IMR-90 (cell line): ENCODE results near the gene OR5AS1. TPM values are rescaled to one million over a fixed set of nuclear protein-coding genes. Genes with fewer than 3 reads are reported as not detected.

Experiments used
- ATAC-seq: fragments of 200-7000 bp; cut with Tn5 transposase; 2 replicates; pipeline ENCODE4 v1.9.1; 2020; ENCODE audit warnings: low read depth, mild to moderate bottlenecking, moderate library complexity
- BruUV-seq: library from RNA; stranded (reverse); fragments of 400-500 nt; replicated peaks from 2 replicates; lab custom pipeline; 2021; lab: Mats Ljungman, UMichigan
- CTCF ChIA-PET: fragments of 300-600 bp; formaldehyde crosslinking; extraction: SDS; loops from one replicate; lab custom pipeline; 2021; ENCODE audit warnings: antibody characterized with exemption; lab: Yijun Ruan, JAX
- POLR2A ChIA-PET: fragments of 300-600 bp; sonication (Branson Sonifier 250); formaldehyde crosslinking; loops from one replicate; lab custom pipeline; 2022; ENCODE audit warnings: antibody characterized with exemption; ENCODE audit not compliant: unreplicated experiment; lab: Charles Lee
- DNase-seq: peaks from one replicate; pipeline ENCODE4 v3.0.0; 2013
- H2AFZ ChIP-seq: replicated peaks from 2 replicates; pipeline ENCODE3; 2013; ENCODE audit warnings: low read length, mild to moderate bottlenecking; ENCODE audit not compliant: poor library complexity
- H2AK5ac ChIP-seq: 2 replicates; pipeline ENCODE4 v1.6.1; 2013; ENCODE audit warnings: low read depth, low read length, inconsistent platforms
- H2AK9ac ChIP-seq: replicated peaks from 2 replicates; pipeline ENCODE3; 2013; ENCODE audit warnings: mild to moderate bottlenecking, low read depth, low read length, moderate library complexity; ENCODE audit not compliant: poor library complexity
- H2BK120ac ChIP-seq: 2 replicates; pipeline ENCODE4 v1.6.1; 2013; ENCODE audit warnings: low read depth, low read length, inconsistent platforms
- H2BK15ac ChIP-seq: 3 replicates; pipeline ENCODE4 v1.6.1; 2013; ENCODE audit warnings: low read depth, low read length, inconsistent platforms
- H2BK20ac ChIP-seq: 2 replicates; pipeline ENCODE4 v1.6.1; 2013; ENCODE audit warnings: low read depth, mild to moderate bottlenecking, inconsistent platforms, low read length, moderate library complexity
- H2BK5ac ChIP-seq: 2 replicates; pipeline ENCODE4 v1.6.1; 2013; ENCODE audit warnings: mild to moderate bottlenecking, low read depth, low read length, inconsistent platforms; ENCODE audit not compliant: poor library complexity, severe bottlenecking
- H3K14ac ChIP-seq: replicated peaks from 2 replicates; pipeline ENCODE4 v1.6.1; 2013; ENCODE audit warnings: low read depth, low read length, inconsistent platforms
- H3K18ac ChIP-seq: 2 replicates; pipeline ENCODE4 v1.6.1; 2013; ENCODE audit warnings: low read depth, low read length, control low read depth
- H3K23ac ChIP-seq: 2 replicates; pipeline ENCODE4 v1.6.1; 2013; ENCODE audit warnings: low read depth, low read length, inconsistent platforms
- H3K27ac ChIP-seq: 2 replicates; pipeline ENCODE4 v1.5.1; 2013; ENCODE audit warnings: mild to moderate bottlenecking, control low read depth, low read length; ENCODE audit not compliant: insufficient read depth
- H3K27me3 ChIP-seq: 2 replicates; pipeline ENCODE4 v1.6.1; 2013; ENCODE audit warnings: low read length; ENCODE audit not compliant: control insufficient read depth, insufficient read depth
- H3K36me3 ChIP-seq: 2 replicates; pipeline ENCODE4 v1.6.1; 2013; ENCODE audit warnings: low read length, mixed read lengths; ENCODE audit not compliant: control insufficient read depth, insufficient read depth
- H3K4ac ChIP-seq: 2 replicates; pipeline ENCODE4 v1.6.1; 2013; ENCODE audit warnings: low read depth, low read length, inconsistent platforms
- H3K4me1 ChIP-seq: 2 replicates; pipeline ENCODE4 v1.6.1; 2013; ENCODE audit warnings: low read length, mixed read lengths; ENCODE audit not compliant: control insufficient read depth, insufficient read depth
- H3K4me2 ChIP-seq: 2 replicates; pipeline ENCODE4 v1.6.1; 2013; ENCODE audit warnings: low read depth, mild to moderate bottlenecking, control low read depth, low read length, moderate library complexity
- H3K4me3 ChIP-seq: 2 replicates; pipeline ENCODE4 v1.5.1; 2013; ENCODE audit warnings: low read depth, mild to moderate bottlenecking, control low read depth, low read length, moderate library complexity; ENCODE audit not compliant: insufficient read depth
- H3K56ac ChIP-seq: 2 replicates; pipeline ENCODE4 v1.6.1; 2013; ENCODE audit warnings: low read length, inconsistent platforms; ENCODE audit not compliant: insufficient read depth; ENCODE audit errors: extremely low read depth
- H3K79me1 ChIP-seq, 2 experiments: 2 replicates each; pipeline ENCODE4 v1.6.1; 2013; ENCODE audit warnings: low read length in 2 of 2, inconsistent platforms in 1 of 2, low read depth in 1 of 2
- H3K9ac ChIP-seq: 2 replicates; pipeline ENCODE4 v1.6.1; 2013; ENCODE audit warnings: low read depth, low read length, control low read depth
- H3K9me1 ChIP-seq: 2 replicates; pipeline ENCODE4 v1.6.1; 2013; ENCODE audit warnings: low read length, inconsistent platforms; ENCODE audit not compliant: insufficient read depth
- H3K9me3 ChIP-seq: 2 replicates; pipeline ENCODE4 v1.6.1; 2013; ENCODE audit warnings: low read length; ENCODE audit not compliant: control insufficient read depth, insufficient read depth
- H4K20me1 ChIP-seq: 2 replicates; pipeline ENCODE4 v1.6.1; 2013; ENCODE audit warnings: low read length, inconsistent platforms; ENCODE audit not compliant: insufficient read depth
- H4K5ac ChIP-seq: 2 replicates; pipeline ENCODE4 v1.6.1; 2013; ENCODE audit warnings: mild to moderate bottlenecking, low read depth, low read length, control low read depth
- H4K8ac ChIP-seq, 2 experiments: 2 replicates each; pipeline ENCODE4 v1.6.1; 2013; ENCODE audit warnings: low read depth in 2 of 2, low read length in 2 of 2, control low read depth in 1 of 2, inconsistent platforms in 1 of 2
- H4K91ac ChIP-seq: 2 replicates; pipeline ENCODE4 v1.6.1; 2013; ENCODE audit warnings: low read depth, low read length, inconsistent platforms; ENCODE audit not compliant: insufficient read depth
- BHLHE40 ChIP-seq: fragments of 150-350 bp; IDR thresholded peaks from 2 replicates; pipeline ENCODE4 v1.6.1; 2016; ENCODE audit warnings: mild to moderate bottlenecking, low read depth, low read length
- CEBPB ChIP-seq: IDR thresholded peaks from 2 replicates; pipeline ENCODE4 v1.6.1; 2012; ENCODE audit warnings: low read depth, low read length, improper control_type of control experiment
- CHD1 ChIP-seq: IDR thresholded peaks from 2 replicates; pipeline ENCODE4 v1.6.1; 2012; ENCODE audit warnings: low read depth, low read length, improper control_type of control experiment
- CTCF ChIP-seq: conservative IDR thresholded peaks from 2 replicates; pipeline ENCODE4 v1.5.1; 2012; ENCODE audit warnings: mild to moderate bottlenecking, low read depth, low read length, improper control_type of control experiment
- FOS ChIP-seq: fragments of 150-350 bp; IDR thresholded peaks from 2 replicates; pipeline ENCODE4 v1.6.1; 2016; ENCODE audit warnings: low read depth, low read length
- MAFK ChIP-seq: IDR thresholded peaks from 2 replicates; pipeline ENCODE4 v1.6.1; 2012; ENCODE audit warnings: low read depth, low read length, improper control_type of control experiment
- MAZ ChIP-seq: IDR thresholded peaks from 2 replicates; pipeline ENCODE4 v1.6.1; 2012; ENCODE audit warnings: low read depth, mild to moderate bottlenecking, low read length, improper control_type of control experiment, moderate library complexity, borderline replicate concordance
- MXI1 ChIP-seq: IDR thresholded peaks from 2 replicates; pipeline ENCODE4 v1.6.1; 2012; ENCODE audit warnings: low read depth, mild to moderate bottlenecking, low read length, moderate library complexity, borderline replicate concordance
- NFE2L2 ChIP-seq: fragments of 150-350 bp; IDR thresholded peaks from 2 replicates; pipeline ENCODE4 v1.6.1; 2016; ENCODE audit warnings: low read depth, mild to moderate bottlenecking, low read length
- POLR2A ChIP-seq: IDR thresholded peaks from 2 replicates; pipeline ENCODE4 v1.6.1; 2012; ENCODE audit warnings: mild to moderate bottlenecking, low read depth, low read length
- RAD21 ChIP-seq: IDR thresholded peaks from 2 replicates; pipeline ENCODE4 v1.6.1; 2012; ENCODE audit warnings: low read length, improper control_type of control experiment
- RCOR1 ChIP-seq: IDR thresholded peaks from 2 replicates; pipeline ENCODE4 v1.6.1; 2012; ENCODE audit warnings: mild to moderate bottlenecking, low read length, improper control_type of control experiment; ENCODE audit not compliant: insufficient replicate concordance
- RFX5 ChIP-seq: IDR thresholded peaks from 2 replicates; pipeline ENCODE4 v1.8.0; 2012; ENCODE audit warnings: low read depth, mild to moderate bottlenecking, low read length, moderate library complexity
- SMC3 ChIP-seq: fragments of 150-350 bp; IDR thresholded peaks from 2 replicates; pipeline ENCODE4 v1.6.1; 2016; ENCODE audit warnings: low read depth, mild to moderate bottlenecking, antibody characterized with exemption, low read length, moderate library complexity
- USF2 ChIP-seq: fragments of 150-350 bp; IDR thresholded peaks from 2 replicates; pipeline ENCODE4 v1.6.1; 2017; ENCODE audit warnings: mild to moderate bottlenecking, antibody characterized with exemption, low read length, low read depth
- WGBS, 2 experiments: methylation state at CpG; one replicate each; pipeline versions ENCODE4 v1.1.5 to v1.1.7; 2013; ENCODE audit warnings: missing lambda C conversion rate in 2 of 2; ENCODE audit not compliant: insufficient read length in 1 of 2; ENCODE audit errors: extremely low coverage in 2 of 2; 5-methylcytosine and 5-hydroxymethylcytosine counted together
- dilution Hi-C: fragments of 300-500 bp; cut with HindIII; formaldehyde crosslinking; loops from one replicate; pipeline ENCODE4 v1.14.3; 2018; ENCODE audit warnings: low sequenced_read_pairs; ENCODE audit not compliant: unreplicated experiment
- in situ Hi-C: fragments of 300-500 bp; cut with MboI; formaldehyde crosslinking; loops from 3 replicates; pipeline ENCODE4 v1.14.3; 2019; ENCODE audit warnings: low sequenced_read_pairs, inconsistent platforms, mixed read lengths
- intact Hi-C: fragments of 100-400 bp; cut with micrococcal nuclease; formaldehyde crosslinking; loops from 2 replicates; pipeline ENCODE4 v1.10.0; 2022
- polyA plus RNA-seq, 3 experiments: library from polyadenylated mRNA; depleted of rRNA; stranded (reverse); fragments of >200 nt; gene quantifications; 2 replicates each; pipeline ENCODE4 v1.2.3, GENCODE V29; 2012; ENCODE audit warnings: low replicate concordance in 1 of 3
- total RNA-seq: library from RNA; depleted of rRNA; stranded (reverse); fragments of >200 nt; gene quantifications from 2 replicates; pipeline ENCODE4 v1.2.3, GENCODE V29; 2012
- TF ChIP-seq, protein P1 (sequence below): fragments of 150-350 bp; IDR thresholded peaks from 2 replicates; pipeline ENCODE4 v1.6.1; 2016; ENCODE audit warnings: low read depth, mild to moderate bottlenecking, low read length, moderate library complexity, borderline replicate concordance

The OR5AS1 gene
- total and polyA plus RNA-seq, 2 of the 4 experiments (the other 2 are of a cell fraction) = not detected

GRCh38 chr11:56013805-56014204 lies 13.6 kb upstream of the OR5AS1 start:
- POLR2A ChIA-PET = no interaction called here
- TF ChIP-seq RAD21 = no peak
- TF ChIP-seq MXI1 = no peak
- no peak for TF ChIP-seq RCOR1
- no peak for TF ChIP-seq RFX5
- TF ChIP-seq SMC3 = no peak
- no peak for TF ChIP-seq CTCF
- TF ChIP-seq CEBPB = no peak
- no peak for TF ChIP-seq CHD1
- no peak for TF ChIP-seq NFE2L2
- no peak for TF ChIP-seq MAZ
- no peak for TF ChIP-seq BHLHE40
- TF ChIP-seq MAFK = no peak
- TF ChIP-seq POLR2A = no peak
- TF ChIP-seq USF2 = no peak
- TF ChIP-seq, protein P1, sequence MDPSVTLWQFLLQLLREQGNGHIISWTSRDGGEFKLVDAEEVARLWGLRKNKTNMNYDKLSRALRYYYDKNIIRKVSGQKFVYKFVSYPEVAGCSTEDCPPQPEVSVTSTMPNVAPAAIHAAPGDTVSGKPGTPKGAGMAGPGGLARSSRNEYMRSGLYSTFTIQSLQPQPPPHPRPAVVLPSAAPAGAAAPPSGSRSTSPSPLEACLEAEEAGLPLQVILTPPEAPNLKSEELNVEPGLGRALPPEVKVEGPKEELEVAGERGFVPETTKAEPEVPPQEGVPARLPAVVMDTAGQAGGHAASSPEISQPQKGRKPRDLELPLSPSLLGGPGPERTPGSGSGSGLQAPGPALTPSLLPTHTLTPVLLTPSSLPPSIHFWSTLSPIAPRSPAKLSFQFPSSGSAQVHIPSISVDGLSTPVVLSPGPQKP = no peak
- no peak for TF ChIP-seq FOS

More at GRCh38 chr11:56013805-56014204, 13.6 kb upstream of the OR5AS1 start:
- H3K23ac ChIP-seq = no peak overlapping the region
- intact Hi-C loops (no loop called here), in situ Hi-C loops (no loop called here), dilution Hi-C loops (no loop called here)
- H3K4me1 ChIP-seq = no peaks in the 10 kb centered on the region
- no peak overlapping the region for H4K5ac ChIP-seq
- no peak overlapping the region for H2BK5ac ChIP-seq
- no CpG with 5 or more reads among the region's 2 CpGs for WGBS, 2 experiments
- no peak overlapping the region for H2BK120ac ChIP-seq
- H2AFZ ChIP-seq = no peak overlapping the region
- no peak overlapping the region for H3K4me2 ChIP-seq
- no peak overlapping the region for H3K9ac ChIP-seq
- CTCF ChIA-PET = no interaction called here
- no TSS peak for BruUV-seq
- H3K4ac ChIP-seq = no peak overlapping the region
- H3K36me3 ChIP-seq = no peaks in the 10 kb centered on the region
- no peak overlapping the region for H4K91ac ChIP-seq
- no peaks in the 10 kb centered on the region for H4K20me1 ChIP-seq
- no peaks in the 10 kb centered on the region for H3K27me3 ChIP-seq
- ATAC-seq = no peak
- no peak overlapping the region for H3K27ac ChIP-seq
- no peak overlapping the region for H3K14ac ChIP-seq
- no peak overlapping the region for H2AK9ac ChIP-seq
- DNase-seq = no peak
- H3K9me1 ChIP-seq = no peaks in the 10 kb centered on the region
- no peak overlapping the region for H2BK15ac ChIP-seq
- no peak overlapping the region for H3K18ac ChIP-seq
- peaks cover 3% of the 10 kb centered on the region; the same call in 1 of the 2 replicates for H3K9me3 ChIP-seq
- no peak overlapping the region for H3K4me3 ChIP-seq
- no peak overlapping the region for H3K56ac ChIP-seq
- H4K8ac ChIP-seq = no peak overlapping the region
- H3K79me1 ChIP-seq = no peaks in the 10 kb centered on the region
- no peak overlapping the region for H2BK20ac ChIP-seq
- no peak overlapping the region for H2AK5ac ChIP-seq
